GM10847 (cell line): Measurements from ENCODE around the gene WDR17.

ENCODE experiments used
- POLR2A ChIP-seq: IDR thresholded peaks from 2 replicates; pipeline ENCODE4 v1.6.1; 2011; ENCODE audit not compliant: insufficient read length; ENCODE audit errors: extremely low read depth

WDR17 gene

GRCh38 chr4:176149680-176150355 is 84.2 kb downstream of the WDR17 start:
- TF ChIP-seq POLR2A: no peak

DNA sequence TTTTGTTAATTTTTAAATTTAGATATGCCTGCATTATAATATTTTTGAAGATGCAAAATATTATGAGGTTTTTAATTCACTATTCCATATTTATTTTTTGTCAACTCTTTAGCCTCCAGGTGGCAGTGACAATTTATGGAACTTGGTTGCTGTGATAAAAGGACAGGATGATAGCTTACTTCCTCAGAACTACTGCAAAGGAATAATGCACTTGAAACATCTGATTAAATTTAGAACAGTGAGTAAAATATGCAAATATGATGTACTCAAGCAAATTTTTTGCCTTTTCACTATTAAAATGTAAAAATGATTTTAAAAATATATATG is 84.7 kb downstream of the WDR17 start:
- no peak for TF ChIP-seq POLR2A

GRCh38 chr4:176150704-176151103 is 85.1 kb downstream of the WDR17 start:
- TF ChIP-seq POLR2A: no peak

GRCh38 chr4:176153124-176153523 is 87.5 kb downstream of the WDR17 start:
- no peak for TF ChIP-seq POLR2A

DNA sequence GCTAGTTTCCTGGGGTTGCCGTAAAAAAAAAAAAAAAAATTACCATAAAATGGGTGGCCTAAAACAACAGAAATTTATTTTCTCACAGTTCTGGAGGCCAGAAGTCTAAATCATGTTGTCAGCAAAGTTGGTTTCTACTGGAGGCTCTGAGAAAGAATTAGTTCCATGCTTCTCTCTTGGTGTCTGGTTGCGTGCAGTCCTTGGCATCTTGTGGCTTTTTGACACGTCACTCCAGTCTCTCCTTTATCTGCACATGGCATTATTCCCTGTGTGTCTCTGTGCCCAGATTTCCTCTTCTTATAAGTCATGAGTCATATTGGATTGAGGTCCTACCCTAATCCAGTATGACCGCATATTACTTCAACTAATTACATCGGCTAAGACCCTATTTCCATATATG is 91.0 kb downstream of the WDR17 start:
- no peak for TF ChIP-seq POLR2A

GRCh38 chr4:176163041-176163440 is 97.4 kb downstream of the WDR17 start:
- no peak for TF ChIP-seq POLR2A

DNA sequence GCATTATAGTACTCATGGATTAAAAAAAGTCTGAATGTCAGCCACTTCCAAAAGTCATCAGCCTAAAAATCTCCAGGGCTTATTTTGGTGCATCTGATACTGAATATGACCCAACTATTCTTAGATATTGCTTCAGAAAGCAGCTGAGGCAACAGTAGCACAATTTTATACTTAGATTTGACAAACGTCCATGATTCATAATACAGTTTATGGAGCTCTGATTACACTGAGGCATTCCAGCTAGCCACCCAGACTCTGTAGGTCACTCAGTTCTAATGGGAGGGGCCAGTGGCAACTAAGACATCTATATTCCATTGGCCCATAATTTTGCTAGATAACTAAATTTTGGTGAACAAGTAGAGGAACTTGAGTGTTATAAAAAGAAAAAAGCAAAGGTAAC is 119.4 kb downstream of the WDR17 start:
- no peak for TF ChIP-seq POLR2A

DNA sequence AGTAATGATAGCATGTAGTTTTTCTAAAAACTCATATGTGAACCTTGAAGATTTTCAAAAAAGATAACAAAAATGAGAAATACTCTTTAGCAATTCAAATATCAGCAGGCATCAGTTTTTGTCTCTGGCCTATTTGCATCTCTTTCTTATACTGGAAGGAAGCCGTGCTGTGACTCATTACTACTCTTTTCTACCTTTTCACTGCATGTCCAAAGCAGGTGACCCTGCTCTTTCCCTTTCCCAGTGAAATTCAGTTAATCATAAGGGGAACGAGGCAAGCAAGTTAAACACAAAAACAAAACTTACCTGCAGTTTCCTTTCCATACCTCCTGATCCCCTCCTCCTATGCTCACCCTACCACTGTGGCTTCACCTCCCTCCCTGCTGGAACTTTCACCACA is 120.4 kb downstream of the WDR17 start:
- TF ChIP-seq POLR2A: no peak

DNA sequence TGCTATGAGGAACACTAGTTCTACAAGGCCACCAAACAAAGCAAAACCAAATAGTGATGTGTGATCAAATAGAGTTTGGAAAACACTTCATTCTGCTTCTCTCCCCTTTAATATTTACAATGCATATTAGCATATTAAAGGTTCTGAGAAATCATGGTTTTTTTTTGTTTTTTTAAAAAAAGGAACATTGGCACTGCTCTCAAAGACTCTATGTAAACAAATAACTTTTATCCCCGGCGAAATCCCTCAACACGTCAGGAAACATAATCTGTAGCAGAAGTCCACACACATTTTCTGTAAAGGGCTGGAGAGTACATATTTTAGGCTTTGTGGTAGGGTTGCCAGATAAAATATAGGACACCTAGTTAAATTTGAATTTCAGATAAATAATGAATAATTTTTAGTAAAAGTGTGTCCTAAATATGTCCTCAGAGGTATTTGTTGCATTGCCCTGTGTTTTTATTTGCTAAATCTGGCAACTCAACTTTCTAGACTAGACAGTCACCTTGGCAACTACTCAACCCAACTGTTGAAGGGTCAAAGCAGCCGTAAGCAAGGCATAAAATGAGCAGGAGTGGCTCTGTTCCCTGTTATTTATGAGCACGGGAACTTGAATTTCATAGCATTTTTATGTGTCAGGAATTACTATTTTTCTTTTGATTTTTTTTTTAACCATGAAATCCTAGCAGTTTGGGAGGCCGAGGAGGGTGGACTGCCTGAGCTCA is 121.2 kb downstream of the WDR17 start:
- TF ChIP-seq POLR2A: no peak

- no peak for TF ChIP-seq POLR2A
Measured at GRCh38 chr4:176187624-176188023, 122.0 kb downstream of the WDR17 start.

- TF ChIP-seq POLR2A: no peak
Measured at GRCh38 chr4:176188654-176189053, 123.0 kb downstream of the WDR17 start.

GRCh38 chr4:176189891-176190795 is 124.5 kb downstream of the WDR17 start:
- TF ChIP-seq POLR2A: no peak

DNA sequence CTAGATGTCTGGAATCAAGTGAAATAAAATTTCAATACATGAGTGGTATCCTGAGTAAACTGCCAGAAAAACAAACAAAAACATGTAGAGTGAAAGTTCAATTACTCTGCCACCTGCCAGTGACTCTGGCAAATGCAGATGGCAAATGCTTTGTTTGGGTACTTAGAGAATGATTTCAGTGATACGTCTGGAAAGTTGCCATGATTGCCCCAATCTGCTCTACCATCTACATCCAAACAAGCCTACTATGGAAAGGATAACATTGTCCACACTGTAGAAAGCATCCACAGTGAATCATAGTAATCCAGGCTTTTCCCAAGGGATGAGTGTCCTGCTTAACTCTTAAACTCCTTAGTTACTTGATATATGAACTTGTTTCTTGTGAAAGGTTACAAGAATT is 126.3 kb downstream of the WDR17 start:
- TF ChIP-seq POLR2A: no peak

DNA sequence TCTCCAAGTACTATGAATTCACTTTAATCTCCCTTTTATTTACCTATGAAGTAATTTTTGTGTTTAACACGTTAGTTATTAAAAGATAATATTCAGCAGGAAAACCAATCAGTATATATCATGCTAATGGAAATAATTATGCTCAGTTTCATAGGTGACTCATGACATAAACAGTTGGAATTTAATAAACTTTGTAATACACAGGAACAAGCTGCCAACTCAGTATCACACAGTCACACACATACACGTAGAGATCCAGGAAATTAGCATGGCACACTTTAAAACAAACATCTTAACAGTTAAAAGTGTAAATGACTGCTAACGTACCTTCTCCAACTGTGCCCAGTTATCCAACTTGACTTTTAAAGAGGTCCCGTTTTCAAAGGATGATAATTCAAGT is 127.5 kb downstream of the WDR17 start:
- TF ChIP-seq POLR2A: no peak

DNA sequence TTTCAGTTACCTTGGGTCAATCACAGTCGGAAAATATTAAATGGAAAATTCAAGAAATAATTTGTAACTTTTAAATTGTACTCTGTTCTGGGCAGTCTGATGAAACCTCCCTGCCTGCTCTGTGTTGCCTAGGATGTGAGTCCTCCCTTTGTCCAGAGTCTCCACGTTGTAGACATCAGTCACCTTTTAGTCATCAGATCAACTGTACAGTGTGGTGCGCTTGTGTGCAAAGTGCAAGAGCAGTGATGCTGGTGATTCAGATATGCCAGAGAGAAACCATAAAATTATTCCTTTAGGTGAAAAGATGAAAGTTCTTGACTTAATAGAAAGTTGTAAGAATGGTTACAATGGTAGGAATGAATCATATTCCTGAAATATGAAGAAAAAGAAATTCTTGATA is 128.3 kb downstream of the WDR17 start:
- TF ChIP-seq POLR2A: no peak
